ENCODE data around the gene NFIX.
"Not testable (repeated sequence)": the region's sequence is repeated elsewhere in the genome, so short reads cannot be mapped to it uniquely, and the experiment has no call there.

NFIX gene

DNA sequence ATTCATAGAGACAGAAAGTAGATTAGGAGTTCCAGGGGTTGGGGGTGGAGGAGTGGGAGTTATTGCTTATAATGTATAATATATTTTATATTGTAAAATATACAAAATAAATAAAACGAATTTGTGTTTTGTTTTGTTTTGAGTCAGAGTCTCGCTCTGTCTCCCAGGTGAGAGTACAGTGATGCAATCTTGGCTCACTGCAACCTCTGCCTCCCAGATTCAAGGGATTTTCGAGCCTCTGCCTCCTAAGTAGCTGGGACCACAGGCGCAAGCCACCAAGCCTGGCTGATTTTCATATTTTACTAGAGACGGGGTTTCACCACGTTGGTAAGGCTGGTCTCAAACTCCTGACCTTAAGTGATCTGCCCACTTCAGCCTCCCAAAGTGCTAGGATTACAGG, 35.8 kb upstream of the NFIX start:
- no peak for DNase-seq

- DNase-seq = peak; percentile 80 to 90 (median 86)
Measured at GRCh38 chr19:12965017-12965811, 30.1 kb upstream of the NFIX start.

DNA sequence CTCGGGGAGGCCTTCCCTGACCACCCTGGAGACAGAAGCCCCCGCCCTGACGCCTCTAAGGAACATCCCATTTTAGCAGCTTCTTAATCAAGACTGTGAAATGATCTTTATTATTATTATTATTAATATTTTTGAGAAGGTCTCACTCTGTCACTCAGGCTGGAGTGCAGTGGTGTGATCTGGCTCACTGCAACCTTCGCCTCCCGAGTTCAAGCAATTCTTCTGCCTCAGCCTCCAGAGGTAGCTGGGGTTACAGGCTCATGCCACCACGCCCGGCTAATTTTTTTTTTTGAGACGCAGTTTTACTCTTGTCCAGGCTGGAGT, 29.5 kb upstream of the NFIX start:
- DNase-seq = no peak

DNA sequence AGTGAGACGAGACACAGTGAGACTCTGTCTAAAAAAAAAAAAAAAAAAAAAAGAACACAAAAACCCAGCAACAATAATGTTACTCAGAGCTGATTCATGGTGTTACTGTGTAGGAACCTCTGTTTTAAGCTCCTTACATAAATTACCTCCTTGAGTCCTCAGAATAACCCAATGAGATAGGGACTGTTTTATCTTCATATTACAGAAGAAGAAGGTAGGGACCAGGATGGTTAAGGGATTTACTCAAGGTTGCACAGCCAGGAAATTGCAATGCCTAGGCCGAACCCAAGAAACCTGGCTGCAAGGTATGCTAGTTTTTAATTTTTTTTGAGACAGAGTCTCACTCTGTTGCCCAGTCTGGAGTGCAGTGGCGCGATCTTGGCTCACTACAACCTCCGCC, 27.4 kb upstream of the NFIX start:
- DNase-seq = peak in 1 of 3 donors; percentile 18

GRCh38 chr19:12969292-12969988, 25.8 kb upstream of the NFIX start, which contains the start of gene DAND5:
Gene DAND5, plus strand, starts transcription at chr19:12969576. Its CDS starts 85 bp downstream, at chr19:12969661.
- no peak for DNase-seq

GRCh38 chr19:12970070-12970820, 25.0 kb upstream of the NFIX start:
- DNase-seq = no peak

DNA sequence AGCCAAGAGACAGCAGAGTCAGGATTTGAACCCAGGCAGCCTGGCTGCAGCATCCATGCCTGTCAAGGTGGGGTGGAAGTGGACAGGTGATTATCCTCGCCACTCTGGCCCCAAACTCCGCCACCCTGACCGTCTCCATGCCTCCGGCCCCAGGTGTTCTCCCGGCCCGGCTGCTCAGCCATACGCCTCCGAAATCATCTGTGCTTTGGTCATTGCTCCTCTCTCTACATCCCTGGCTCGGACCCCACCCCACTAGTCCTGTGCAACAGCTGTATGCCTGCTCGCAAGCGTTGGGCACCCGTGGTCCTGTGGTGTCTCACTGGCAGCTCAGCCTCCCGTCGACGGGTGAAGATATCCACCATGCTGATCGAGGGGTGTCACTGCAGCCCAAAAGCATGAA, 22.0 kb upstream of the NFIX start:
- DNase-seq = no peak

GRCh38 chr19:12974301-12975220, 20.7 kb upstream of the NFIX start:
- DNase-seq = peak in 1 of 3 donors; percentile 28

DNA sequence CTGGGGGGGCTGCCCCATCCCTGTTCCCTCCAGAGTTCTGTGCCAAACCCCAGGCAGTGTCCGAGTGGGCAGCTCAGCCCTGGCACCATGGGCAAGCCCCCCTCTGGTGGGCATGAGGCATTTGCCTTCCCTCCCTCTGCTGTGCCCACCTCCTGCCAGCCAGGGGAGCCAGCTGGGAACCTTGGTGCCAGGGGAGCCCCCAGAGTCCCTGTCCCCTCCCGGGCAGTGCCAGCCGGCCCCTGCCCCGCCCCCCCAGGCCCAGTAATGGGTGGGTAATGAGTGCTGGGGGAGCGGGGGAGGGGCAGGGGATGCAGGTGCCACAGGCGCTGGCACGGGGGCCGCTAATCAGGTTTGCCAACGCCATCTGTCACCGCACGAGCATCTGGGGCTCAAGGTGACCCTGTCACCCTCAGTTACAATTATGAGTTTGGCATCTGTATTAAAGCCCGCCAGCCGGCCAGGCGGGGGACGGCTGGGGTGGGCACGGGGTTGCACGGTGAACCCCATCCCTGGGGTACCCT, 20.0 kb upstream of the NFIX start:
- DNase-seq = no peak

- DNase-seq = not testable (repeated sequence)
Measured at GRCh38 chr19:12976109-12976508, 19.2 kb upstream of the NFIX start.

DNA sequence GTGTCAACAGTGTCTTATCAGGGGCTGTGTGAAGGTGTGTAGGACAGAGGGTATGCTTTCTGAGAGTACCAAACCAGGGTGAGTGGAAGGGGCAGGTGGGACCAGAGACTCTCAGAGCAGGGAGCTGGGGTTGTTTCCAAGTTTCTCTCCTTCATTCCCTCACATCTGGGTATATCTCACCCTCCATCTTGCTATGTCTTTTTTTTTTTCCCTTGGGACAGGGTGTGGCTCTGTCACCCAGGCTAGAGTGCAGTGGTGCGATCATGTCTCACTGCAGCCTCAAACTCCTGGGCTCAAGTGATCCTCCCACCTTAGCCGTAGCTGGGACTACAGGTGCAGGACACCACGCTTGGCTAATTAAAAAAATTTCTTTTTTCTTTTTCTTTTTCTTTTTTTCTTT, 15.3 kb upstream of the NFIX start:
- no peak for DNase-seq

GRCh38 chr19:12982648-12983047, 12.6 kb upstream of the NFIX start:
- no peak for DNase-seq

DNA sequence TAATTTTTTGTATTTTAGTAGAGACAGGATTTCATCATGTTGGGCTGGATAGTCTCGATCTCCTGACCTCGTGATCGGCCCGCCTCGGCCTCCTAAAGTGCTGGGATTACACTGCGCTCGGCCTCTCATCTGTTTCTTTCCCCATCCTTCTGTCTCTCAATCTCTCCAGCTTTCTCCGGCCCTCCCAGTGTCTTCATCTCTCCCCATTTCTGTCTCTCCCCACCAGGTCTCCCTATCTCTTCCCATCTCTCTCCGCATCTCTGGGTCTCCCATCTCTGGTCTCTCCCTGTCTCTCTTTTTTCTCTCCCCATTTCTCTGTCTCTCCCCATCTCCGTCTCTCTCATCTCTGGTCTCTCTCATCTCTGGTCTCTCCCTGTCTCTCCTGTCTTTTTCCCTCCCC, 12.2 kb upstream of the NFIX start:
- DNase-seq = no peak

DNA sequence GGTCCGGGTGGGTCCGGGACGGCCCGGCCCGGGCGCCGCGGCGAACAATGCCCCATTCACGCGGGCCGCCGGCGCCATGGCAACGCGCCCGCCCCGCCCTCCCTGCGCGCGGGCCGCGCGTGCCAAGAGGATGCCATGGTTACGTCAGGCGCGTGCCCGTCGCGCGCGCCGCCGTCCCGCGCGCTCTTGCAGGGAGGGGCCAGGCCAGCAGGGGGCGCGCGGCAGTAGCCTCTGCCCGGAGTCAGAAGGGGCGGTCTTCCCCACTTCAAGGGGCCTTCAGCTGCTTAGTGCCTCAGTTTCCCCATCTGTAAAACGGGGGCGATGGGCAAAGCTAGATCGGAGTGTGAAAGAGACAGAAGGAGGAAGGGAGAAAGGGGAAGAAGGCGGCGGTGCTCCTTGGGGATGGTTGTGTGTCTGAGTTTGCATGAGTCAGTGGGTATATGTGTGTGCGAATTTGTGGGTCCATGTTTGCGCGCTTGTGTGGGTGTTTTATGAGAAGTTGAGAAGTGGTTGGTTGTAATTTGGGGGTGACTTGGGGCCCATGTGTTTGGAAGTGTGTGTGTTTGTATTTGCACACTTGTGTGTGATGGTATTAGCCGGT, 11.6 kb upstream of the NFIX start:
- peak; percentile 75 to 92 (median 82) for DNase-seq

DNA sequence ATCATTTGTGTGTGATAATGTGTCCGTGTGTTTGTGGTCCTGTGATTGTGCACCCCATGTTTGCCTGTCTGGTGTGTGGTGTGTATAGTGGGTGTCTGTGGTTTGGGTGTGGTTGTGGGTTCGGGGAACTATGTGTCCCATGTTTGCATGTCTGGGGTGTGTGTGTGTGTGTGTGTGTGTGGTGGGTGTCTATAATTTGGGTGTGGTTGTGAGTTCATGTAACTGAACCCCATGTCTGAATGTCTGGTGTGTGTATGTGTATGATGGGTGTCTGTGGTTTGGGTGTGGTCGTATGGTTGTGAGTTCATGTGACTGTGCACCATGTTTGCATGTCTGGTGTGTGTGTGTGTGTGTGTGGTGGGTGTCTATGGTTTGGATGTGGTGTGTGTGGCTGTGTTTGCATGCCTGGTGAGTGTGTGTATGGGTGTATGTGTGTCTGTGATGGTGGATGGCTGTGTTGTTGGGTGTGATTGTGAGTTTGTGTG, 11.1 kb upstream of the NFIX start:
- DNase-seq = peak in 1 of 3 donors; percentile 4

- peak in 1 of 3 donors; percentile 15 for DNase-seq
Measured at GRCh38 chr19:12984683-12985048, 10.6 kb upstream of the NFIX start.

GRCh38 chr19:12985049-12985776, 10.1 kb upstream of the NFIX start:
- peak; percentile 21 to 47 (median 25) for DNase-seq

- peak in 1 of 3 donors; percentile 17 for DNase-seq
Measured at GRCh38 chr19:12986726-12987125, 8.5 kb upstream of the NFIX start.

DNA sequence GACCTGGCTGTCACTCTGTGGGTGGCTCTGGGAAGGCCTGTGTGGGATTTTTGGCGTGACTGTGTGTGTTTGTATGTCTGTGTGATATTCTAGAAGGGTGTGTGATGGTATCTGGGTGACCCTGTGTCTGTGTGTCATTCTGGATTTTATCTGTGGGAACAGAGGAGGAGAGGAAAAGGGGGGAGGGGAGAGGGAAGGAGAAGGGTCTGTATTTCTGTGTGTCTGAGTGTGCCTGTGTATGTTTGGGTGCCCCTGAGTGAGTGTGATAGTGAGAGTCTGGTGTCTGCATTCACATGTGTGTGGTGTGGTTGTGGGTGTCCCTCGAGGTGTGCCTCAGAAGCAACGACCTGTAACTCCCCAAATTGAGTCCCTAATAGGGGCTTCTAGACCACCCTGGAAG, 8.1 kb upstream of the NFIX start:
- no peak for DNase-seq

- no peak for DNase-seq
Measured at GRCh38 chr19:12987781-12988180, 7.5 kb upstream of the NFIX start.

GRCh38 chr19:12990431-12990830, 4.8 kb upstream of the NFIX start:
- no peak for DNase-seq
